Measurements from ENCODE around the gene ITPK1. TPM values are rescaled to one million over a fixed set of nuclear protein-coding genes. Genes with fewer than 3 reads are reported as not detected.

Gene ITPK1
- total and polyA plus RNA-seq, 12 donors: 47.1 to 152 (median 92.7) TPM

GRCh38 chr14:92922883-92923743, 192.6 kb downstream of the ITPK1 start, which contains the start of gene CHGA:
CHGA (plus strand) TSS chr14:92923150; CDS start chr14:92923360, 210 bp downstream.
- peaks cover 0 to 71% (median 41%) of the 10 kb centered on the region in 7 donors for H3K27me3 ChIP-seq
- no peaks in the 10 kb centered on the region for H3K36me3 ChIP-seq
- peaks cover 0 to 5% (median 0%) of the 10 kb centered on the region in 9 donors for H3K4me1 ChIP-seq
- H3K4me3 ChIP-seq: no peak within 1 kb of the TSS
- no peak for TF ChIP-seq CTCF (IDR thresholded peaks at IDR 0.05)
- DNase-seq: peak; percentile 51 to 71
- ATAC-seq: peak; percentile 81 to 89 (median 84)
- peaks cover 0 to 3% (median 0%) of the 10 kb centered on the region in 11 donors for H3K9me3 ChIP-seq
- intact Hi-C loops (cut with DNase I): no loop called here
- 2 to 4% methylated on average over 64 to 86 of the region's 86 CpGs for WGBS, 2 donors
- no peak within 1 kb of the TSS for H3K27ac ChIP-seq

GRCh38 chr14:92922155-92922735, 193.5 kb downstream of the ITPK1 start:
- TF ChIP-seq CTCF (IDR thresholded peaks at IDR 0.05): no peak
- 69 to 74% methylated on average over 4 of the region's 4 CpGs for WGBS, 2 donors
- no peaks in the 10 kb centered on the region for H3K36me3 ChIP-seq
- peaks cover 0 to 3% (median 0%) of the 10 kb centered on the region in 11 donors for H3K9me3 ChIP-seq
- no peak overlapping the region for H3K4me3 ChIP-seq
- ATAC-seq: no peak
- intact Hi-C loops (cut with DNase I): no loop called here
- H3K4me1 ChIP-seq: peaks cover 0 to 5% (median 0%) of the 10 kb centered on the region in 9 donors
- H3K27ac ChIP-seq: no peak overlapping the region
- H3K27me3 ChIP-seq: peaks cover 0 to 78% (median 49%) of the 10 kb centered on the region in 7 donors
- DNase-seq: no peak

- no peak for TF ChIP-seq CTCF (IDR thresholded peaks at IDR 0.05)
- WGBS, 2 donors: 95 to 96% methylated on average over 15 of the region's 15 CpGs
- H3K36me3 ChIP-seq: no peaks in the 10 kb centered on the region
- H3K9me3 ChIP-seq: no peaks in the 10 kb centered on the region
- H3K4me1 ChIP-seq: peaks cover 0 to 5% (median 0%) of the 10 kb centered on the region in 9 donors
- H3K4me3 ChIP-seq: no peak overlapping the region
- DNase-seq (no peak), ATAC-seq (no peak)
- peaks cover 0 to 79% (median 55%) of the 10 kb centered on the region in 7 donors for H3K27me3 ChIP-seq
- intact Hi-C loops (cut with DNase I): no loop called here
- no peak overlapping the region for H3K27ac ChIP-seq
Measured at GRCh38 chr14:92920001-92920400, 195.7 kb downstream of the ITPK1 start.

- no peaks in the 10 kb centered on the region for H3K36me3 ChIP-seq
- H3K9me3 ChIP-seq: no peaks in the 10 kb centered on the region
- 78% methylated on average over 7 of the region's 7 CpGs for WGBS, 2 donors
- TF ChIP-seq CTCF (IDR thresholded peaks at IDR 0.05): no peak
- DNase-seq (no peak), ATAC-seq (no peak)
- no peaks in the 10 kb centered on the region for H3K4me1 ChIP-seq
- H3K27ac ChIP-seq: no peak overlapping the region
- intact Hi-C loops (cut with DNase I): no loop called here
- no peak overlapping the region for H3K4me3 ChIP-seq
- peaks cover 0 to 65% (median 37%) of the 10 kb centered on the region in 7 donors for H3K27me3 ChIP-seq
Measured at GRCh38 chr14:92917956-92918355, 197.8 kb downstream of the ITPK1 start.

All from heart right ventricle (tissue), 16 donors.